BLaER1 treated with 17β-estradiol and CSF1 and Interleukin-3, amounts not matched to agents 10 nM and 100 nM (cell line): ENCODE measurements around the gene CELSR1.

Experiments used
- H3K27ac ChIP-seq, 11 experiments: shearing (Covaris generic); formaldehyde crosslinking; 2 replicates each; pipeline ENCODE4 v1.8.1; 2022
- H3K27me3 ChIP-seq, 11 experiments: shearing (Covaris generic); formaldehyde crosslinking; 2 replicates each; pipeline ENCODE4 v1.8.1; 2022
- H3K36me3 ChIP-seq, 11 experiments: shearing (Covaris generic); formaldehyde crosslinking; 2 replicates each; pipeline ENCODE4 v1.8.1; 2022
- H3K4me1 ChIP-seq, 10 experiments: shearing (Covaris generic); formaldehyde crosslinking; 2 replicates each; pipeline ENCODE4 v1.8.1; 2022
- H3K4me2 ChIP-seq, 11 experiments: shearing (Covaris generic); formaldehyde crosslinking; 2 replicates each; pipeline ENCODE4 v1.8.1; 2022
- H3K4me3 ChIP-seq, 10 experiments: shearing (Covaris generic); formaldehyde crosslinking; 2 replicates each; pipeline ENCODE4 v1.8.1; 2022
- H3K9ac ChIP-seq, 11 experiments: shearing (Covaris generic); formaldehyde crosslinking; 2 replicates each; pipeline ENCODE4 v1.8.1; 2022
- H3K9me3 ChIP-seq, 11 experiments: shearing (Covaris generic); formaldehyde crosslinking; replicated peaks in 1 of 11; 2 replicates each; pipeline ENCODE4 v1.8.1; 2022
- H4K20me1 ChIP-seq, 11 experiments: shearing (Covaris generic); formaldehyde crosslinking; 2 replicates each; pipeline ENCODE4 v1.8.1; 2022
- Cebpa-rat ChIP-seq, 11 experiments: shearing (Covaris generic); IDR thresholded peaks; 2 replicates each; pipeline ENCODE4 v1.8.1; 2022

The CELSR1 gene

DNA sequence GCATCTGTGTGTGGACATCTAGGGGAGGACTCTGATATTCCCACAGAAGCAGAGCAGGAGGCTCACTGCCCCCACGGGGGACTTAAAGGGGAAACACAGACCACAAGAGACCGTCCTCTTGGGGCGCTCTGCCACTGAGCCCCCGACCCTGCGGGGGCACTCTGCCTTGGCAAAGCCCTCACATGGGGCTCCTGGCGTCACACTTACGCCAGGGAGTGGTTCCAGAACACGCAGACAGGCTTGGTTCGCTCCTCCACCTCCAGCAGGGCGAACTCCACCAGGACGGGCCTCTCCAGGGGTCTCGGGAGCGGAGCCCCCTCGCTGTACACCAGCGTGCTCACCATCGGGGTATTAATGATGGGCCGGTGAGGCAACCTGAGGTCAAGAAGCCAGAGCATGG is 156.8 kb downstream of the CELSR1 start:
- Histone ChIP-seq H3K4me1 (peaks cover 5 to 33% (median 23%) of the 10 kb centered on the region in 10 experiments; a peak in 19 of 20 replicates), H3K4me3 (no peak overlapping the region), H3K9ac (no peak overlapping the region), H3K36me3 (peaks cover 0 to 23% (median 7%) of the 10 kb centered on the region in 11 experiments; a peak in 8 of 22 replicates), H4K20me1 (peaks cover 0 to 46% (median 10%) of the 10 kb centered on the region in 11 experiments; a peak in 10 of 22 replicates), H3K9me3 (peaks cover 14 to 19% (median 17%) of the 10 kb centered on the region in 11 experiments), H3K27ac (no peak overlapping the region), H3K27me3 (peaks cover 18 to 46% (median 31%) of the 10 kb centered on the region in 11 experiments), H3K4me2 (peak overlapping the region in 9 of 11 experiments; percentile 13 to 94 (median 69); a peak in 17 of 22 replicates)
- TF ChIP-seq Cebpa-rat (IDR thresholded peaks at IDR 0.05), result no peak

DNA sequence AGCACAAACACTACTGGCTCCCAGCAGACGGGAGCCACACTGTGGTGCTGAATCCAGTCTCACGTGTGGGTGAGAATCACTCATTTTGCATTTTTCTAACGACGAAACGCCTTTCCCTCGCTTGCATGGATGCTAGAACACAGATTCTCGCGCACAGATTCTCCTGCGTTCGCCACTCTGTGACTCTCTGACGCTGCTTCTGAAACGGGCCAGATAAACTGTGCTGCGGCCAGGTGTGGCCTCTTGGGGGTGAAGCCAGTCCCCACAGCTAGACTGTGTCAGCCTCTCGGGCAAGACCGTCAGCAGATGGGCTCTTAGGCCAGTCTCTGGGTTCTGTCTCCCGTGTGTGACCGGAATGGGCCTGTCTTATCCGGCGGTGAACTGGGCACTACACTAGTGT is 157.4 kb downstream of the CELSR1 start:
- H3K36me3 ChIP-seq, result peaks cover 0 to 24% (median 7%) of the 10 kb centered on the region in 11 experiments; a peak in 8 of 22 replicates
- H3K9ac ChIP-seq, result no peak overlapping the region
- TF ChIP-seq Cebpa-rat (IDR thresholded peaks at IDR 0.05), result no peak
- H4K20me1 ChIP-seq, result peaks cover 0 to 49% (median 10%) of the 10 kb centered on the region in 11 experiments; a peak in 14 of 22 replicates
- peaks cover 6 to 35% (median 25%) of the 10 kb centered on the region in 10 experiments for H3K4me1 ChIP-seq
- no peak overlapping the region for H3K4me3 ChIP-seq
- H3K27me3 ChIP-seq, result peaks cover 18 to 51% (median 33%) of the 10 kb centered on the region in 11 experiments
- H3K9me3 ChIP-seq, result peaks cover 16 to 24% (median 22%) of the 10 kb centered on the region in 11 experiments
- peak overlapping the region in 9 of 11 experiments; percentile 13 to 94 (median 69); a peak in 17 of 22 replicates for H3K4me2 ChIP-seq
- no peak overlapping the region for H3K27ac ChIP-seq

DNA sequence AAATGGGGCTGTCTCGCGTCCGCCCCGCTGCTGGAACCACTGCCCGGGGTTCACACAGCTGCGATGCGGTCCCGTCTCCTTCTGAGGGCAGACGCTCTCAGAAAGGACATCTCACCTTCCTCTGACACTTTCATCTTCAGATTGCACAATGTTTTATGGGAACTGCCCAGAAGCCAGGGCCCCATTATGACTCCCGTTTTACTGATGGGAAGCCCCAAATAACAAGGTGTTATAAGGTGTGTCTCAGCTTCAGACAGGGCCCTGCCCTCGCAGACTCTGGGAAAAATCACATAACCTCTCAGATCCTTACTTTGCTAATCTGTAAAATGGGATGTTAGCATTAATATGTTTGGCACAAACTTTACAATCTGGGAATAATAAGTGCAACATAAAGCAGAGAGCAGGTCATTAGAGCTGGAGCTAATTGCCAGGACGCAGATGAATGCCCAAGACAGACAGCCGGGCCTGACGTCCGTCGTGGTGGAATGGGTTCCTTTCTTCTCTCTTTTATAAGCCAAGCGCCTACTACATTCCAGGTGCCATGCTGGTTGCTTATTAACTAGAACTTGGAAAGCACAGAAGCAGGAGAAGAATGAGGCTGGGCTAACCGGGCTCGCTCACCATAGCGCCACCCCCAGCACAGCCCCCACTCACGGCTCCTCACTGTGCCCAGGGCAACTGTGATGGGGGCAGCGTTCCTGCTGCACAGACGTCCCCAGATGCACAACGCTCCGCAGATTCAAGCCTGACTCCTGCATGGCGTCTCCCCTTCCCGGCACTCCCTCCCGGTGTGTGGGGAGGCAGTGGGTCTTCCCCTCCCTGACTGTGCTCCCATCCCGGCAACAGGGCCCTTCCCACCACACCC is 158.1 kb downstream of the CELSR1 start:
- H3K4me2 ChIP-seq, result peak overlapping the region in 5 of 11 experiments; percentile 66 to 94 (median 79); a peak in 10 of 22 replicates
- no peak overlapping the region for H3K27ac ChIP-seq
- TF ChIP-seq Cebpa-rat (IDR thresholded peaks at IDR 0.05), result peak in 1 of 11 experiments; percentile 44; a peak in 1 of 22 replicates
- peaks cover 16 to 26% (median 22%) of the 10 kb centered on the region in 11 experiments for H3K9me3 ChIP-seq
- H3K9ac ChIP-seq, result no peak overlapping the region
- H3K36me3 ChIP-seq, result peaks cover 0 to 24% (median 7%) of the 10 kb centered on the region in 11 experiments; a peak in 8 of 22 replicates
- H3K27me3 ChIP-seq, result peaks cover 18 to 59% (median 37%) of the 10 kb centered on the region in 11 experiments
- H3K4me3 ChIP-seq, result no peak overlapping the region
- H3K4me1 ChIP-seq, result peaks cover 13 to 43% (median 33%) of the 10 kb centered on the region in 10 experiments
- H4K20me1 ChIP-seq, result peaks cover 0 to 56% (median 18%) of the 10 kb centered on the region in 11 experiments; a peak in 17 of 22 replicates

DNA sequence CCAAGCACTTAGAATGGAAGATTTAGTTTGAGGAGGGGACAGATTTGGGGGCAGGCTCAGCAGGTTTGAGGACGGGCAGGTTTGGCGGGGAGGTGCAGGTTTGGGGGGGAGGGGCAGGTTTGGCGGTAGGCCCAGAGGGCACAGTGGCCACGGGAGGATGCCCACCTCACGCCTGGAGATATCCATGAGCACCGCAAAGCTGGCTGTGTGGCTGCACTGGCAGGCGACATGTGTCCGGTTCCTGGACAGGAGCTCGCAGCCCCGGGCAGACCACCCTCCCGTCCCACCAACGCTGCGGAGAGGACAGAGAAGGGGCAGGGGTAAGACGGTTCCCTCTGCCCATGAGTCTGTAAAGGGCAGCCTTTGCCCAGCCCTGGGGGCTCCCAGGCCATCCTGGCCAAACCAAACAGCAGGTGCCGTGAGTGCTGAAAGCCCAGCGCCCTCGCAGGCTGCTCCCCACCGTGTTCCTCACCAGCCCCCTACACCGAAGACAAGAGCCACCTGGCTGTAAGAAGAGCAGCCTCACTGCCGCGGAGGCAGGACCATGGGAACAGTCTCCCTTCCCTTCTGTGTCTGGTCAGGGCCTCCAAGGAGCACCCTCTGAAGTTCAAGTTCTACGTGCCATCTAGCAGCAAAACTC is 158.9 kb downstream of the CELSR1 start:
- Histone ChIP-seq H3K4me3 (no peak overlapping the region), H3K4me1 (peaks cover 21 to 51% (median 41%) of the 10 kb centered on the region in 10 experiments), H3K9me3 (peaks cover 16 to 26% (median 22%) of the 10 kb centered on the region in 11 experiments), H3K9ac (no peak overlapping the region), H3K4me2 (0 out of 22 replicates have a peak overlapping the region, but pooled peaks of 1 of the 11 experiments have one; percentile 86), H3K27me3 (peaks cover 18 to 66% (median 37%) of the 10 kb centered on the region in 11 experiments), H3K36me3 (peaks cover 0 to 24% (median 7%) of the 10 kb centered on the region in 11 experiments; a peak in 8 of 22 replicates), H4K20me1 (peaks cover 0 to 64% (median 25%) of the 10 kb centered on the region in 11 experiments; a peak in 18 of 22 replicates), H3K27ac (no peak overlapping the region)
- TF ChIP-seq Cebpa-rat (IDR thresholded peaks at IDR 0.05), result no peak

DNA sequence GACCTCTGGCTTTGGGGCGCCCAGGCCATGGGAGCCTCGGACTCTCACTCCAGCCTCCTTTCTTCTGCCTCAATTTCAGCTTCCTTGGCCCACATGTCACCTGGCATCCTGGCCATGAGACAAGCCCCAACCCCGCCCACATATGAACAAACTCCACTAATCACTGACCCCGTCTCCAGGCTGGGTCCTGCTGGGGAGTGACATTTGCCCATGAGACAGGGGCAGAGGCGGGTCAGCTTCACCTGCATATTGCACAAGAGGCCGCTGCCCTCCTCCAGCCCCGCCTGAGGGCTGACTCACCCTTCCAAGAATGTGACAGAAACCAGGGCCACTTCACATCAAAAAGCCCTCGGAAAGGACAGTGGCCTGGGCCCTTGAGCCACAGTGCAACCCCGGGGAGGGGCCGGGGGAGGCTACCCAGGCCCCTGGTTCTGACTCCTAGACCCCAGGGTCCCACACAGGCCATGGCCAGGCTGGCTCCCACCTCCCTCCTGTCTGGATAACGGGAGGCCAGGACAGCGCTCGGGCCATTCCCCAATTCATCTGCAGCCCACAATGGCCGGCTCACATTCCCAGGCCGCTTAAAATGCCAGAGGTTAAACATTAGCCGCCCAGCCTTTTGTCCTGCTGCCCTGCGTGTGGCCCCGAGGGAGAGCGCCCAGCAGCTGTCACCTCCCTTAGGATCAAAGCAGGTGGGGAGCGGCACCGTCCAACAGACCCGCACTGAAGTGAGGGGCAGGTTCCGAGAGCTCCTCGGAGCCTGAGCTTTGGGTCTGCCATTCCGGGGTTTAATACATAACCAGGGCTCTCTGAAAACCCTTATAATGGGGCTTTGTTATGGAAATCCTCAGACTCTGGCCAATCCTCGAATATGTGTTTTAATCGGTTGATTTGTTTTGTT is 159.6 kb downstream of the CELSR1 start:
- Histone ChIP-seq H3K9ac (no peak overlapping the region), H3K27ac (no peak overlapping the region), H3K4me3 (no peak overlapping the region), H3K4me2 (peak overlapping the region in 5 of 11 experiments; percentile 4 to 60 (median 32); a peak in 6 of 22 replicates), H4K20me1 (peaks cover 0 to 69% (median 26%) of the 10 kb centered on the region in 11 experiments; a peak in 18 of 22 replicates), H3K36me3 (peaks cover 0 to 24% (median 7%) of the 10 kb centered on the region in 11 experiments; a peak in 8 of 22 replicates), H3K9me3 (peaks cover 16 to 26% (median 22%) of the 10 kb centered on the region in 11 experiments), H3K4me1 (peaks cover 24 to 58% (median 48%) of the 10 kb centered on the region in 10 experiments), H3K27me3 (peaks cover 18 to 69% (median 37%) of the 10 kb centered on the region in 11 experiments)
- peak in 1 of 11 experiments; percentile 20; a peak in 1 of 22 replicates for TF ChIP-seq Cebpa-rat (IDR thresholded peaks at IDR 0.05)

DNA sequence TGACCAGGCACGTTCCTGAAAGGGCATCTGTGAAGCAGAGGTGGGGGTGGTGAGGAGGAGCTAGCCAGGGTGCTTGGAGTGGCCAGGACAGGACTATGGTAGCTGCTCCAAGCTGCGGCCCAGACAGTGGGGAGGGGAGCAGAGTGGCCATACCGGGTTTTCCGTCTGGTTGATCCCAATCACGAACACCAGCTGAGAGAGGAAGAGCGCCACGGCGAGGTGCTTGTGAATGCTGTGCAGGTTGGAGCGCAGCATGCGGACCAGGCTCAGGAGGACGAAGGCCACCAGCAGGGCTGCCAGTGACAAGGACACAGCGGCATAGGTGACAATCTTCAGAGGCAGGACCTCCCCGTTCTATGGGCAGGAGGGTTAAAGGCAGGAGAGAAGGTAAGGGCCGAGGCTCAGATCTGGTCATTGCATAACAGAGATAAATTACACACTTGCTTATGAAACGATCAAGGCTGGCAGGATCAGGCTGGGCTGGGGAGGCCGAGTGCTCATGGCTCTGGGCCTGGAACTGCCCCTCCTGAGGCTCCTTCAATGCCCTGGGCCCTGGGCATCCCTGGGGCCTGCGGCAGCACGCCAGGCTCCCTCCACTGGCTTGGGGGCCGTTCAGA is 160.4 kb downstream of the CELSR1 start:
- H4K20me1 ChIP-seq, result peaks cover 0 to 73% (median 26%) of the 10 kb centered on the region in 11 experiments; a peak in 18 of 22 replicates
- H3K27ac ChIP-seq, result no peak overlapping the region
- H3K4me1 ChIP-seq, result peaks cover 27 to 63% (median 53%) of the 10 kb centered on the region in 10 experiments
- no peak overlapping the region for H3K9ac ChIP-seq
- H3K9me3 ChIP-seq, result peaks cover 16 to 26% (median 22%) of the 10 kb centered on the region in 11 experiments
- H3K4me3 ChIP-seq, result no peak overlapping the region
- H3K36me3 ChIP-seq, result peaks cover 0 to 21% (median 7%) of the 10 kb centered on the region in 11 experiments; a peak in 8 of 22 replicates
- peak overlapping the region in 3 of 11 experiments; percentile 32 to 60 (median 58); a peak in 5 of 22 replicates for H3K4me2 ChIP-seq
- peaks cover 18 to 72% (median 37%) of the 10 kb centered on the region in 11 experiments for H3K27me3 ChIP-seq
- TF ChIP-seq Cebpa-rat (IDR thresholded peaks at IDR 0.05), result no peak

DNA sequence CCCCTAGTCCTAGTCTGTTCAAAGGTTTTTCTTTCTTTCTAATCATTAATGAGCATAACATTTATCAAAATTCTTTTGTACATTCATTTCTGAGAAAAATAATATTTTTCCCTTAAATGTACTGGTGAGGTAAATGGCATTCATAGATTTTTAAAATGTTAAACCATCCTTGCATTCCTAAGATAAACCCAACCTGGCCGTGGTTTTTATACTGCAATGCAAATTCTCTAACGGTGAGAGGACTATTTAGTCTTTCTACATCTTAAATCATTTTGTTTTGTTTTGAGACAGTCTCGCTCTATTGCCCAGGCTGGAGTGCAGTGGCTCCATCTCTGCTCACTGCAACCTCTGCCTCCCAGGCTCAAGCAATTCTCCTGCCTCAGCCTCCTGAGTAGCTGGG is 161.3 kb downstream of the CELSR1 start:
- Histone ChIP-seq H3K4me3 (no peak overlapping the region), H3K4me1 (peaks cover 27 to 61% (median 50%) of the 10 kb centered on the region in 10 experiments), H3K4me2 (no peak overlapping the region), H3K36me3 (peaks cover 0 to 21% (median 7%) of the 10 kb centered on the region in 11 experiments; a peak in 8 of 22 replicates), H3K27me3 (peaks cover 18 to 64% (median 32%) of the 10 kb centered on the region in 11 experiments), H4K20me1 (peaks cover 0 to 66% (median 26%) of the 10 kb centered on the region in 11 experiments; a peak in 18 of 22 replicates), H3K9ac (no peak overlapping the region), H3K27ac (no peak overlapping the region), H3K9me3 (peaks cover 16 to 26% (median 22%) of the 10 kb centered on the region in 11 experiments)
- no peak for TF ChIP-seq Cebpa-rat (IDR thresholded peaks at IDR 0.05)
